ENCODE results near the gene LRRC58. TPM values are rescaled to one million over a fixed set of nuclear protein-coding genes. Genes with fewer than 3 reads are reported as not detected.
"Not testable (repeated sequence)": the region's sequence is repeated elsewhere in the genome, so short reads cannot be mapped to it uniquely, and the experiment has no call there.

Gene LRRC58
- total RNA-seq, 2 experiments from 2014 or later = 40.0 to 40.8 TPM

DNA sequence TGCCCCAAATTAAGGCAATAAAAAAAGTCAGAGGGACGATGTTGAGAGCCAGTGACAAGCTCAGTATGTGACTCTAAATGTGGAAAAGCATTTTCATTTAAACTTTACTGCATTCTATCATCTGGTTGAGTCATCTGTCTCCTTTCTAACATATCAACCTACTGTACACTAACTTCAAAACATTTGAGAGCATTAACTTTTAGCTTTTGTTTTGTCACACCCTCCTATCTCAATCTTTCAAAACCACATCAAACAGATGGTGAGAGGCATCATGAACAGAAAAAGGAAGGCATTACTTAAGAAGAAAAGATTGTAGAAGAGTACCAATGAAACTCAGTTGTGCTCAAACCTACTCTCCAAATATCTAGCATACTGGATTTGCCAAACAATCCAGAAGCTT lies 4.8 kb downstream of the LRRC58 start:
- POLR2A ChIA-PET = no interaction called here
- CTCF ChIA-PET = interaction anchor here (0.9 kb wide), 1 partner anchor 72 kb away, joined by 3 read pairs; no protein-coding TSS in a partner anchor

GRCh38 chr3:120341658-120342346 lies 7.4 kb downstream of the LRRC58 start:
- CTCF ChIA-PET = no interaction called here
- POLR2A ChIA-PET = no interaction called here

DNA sequence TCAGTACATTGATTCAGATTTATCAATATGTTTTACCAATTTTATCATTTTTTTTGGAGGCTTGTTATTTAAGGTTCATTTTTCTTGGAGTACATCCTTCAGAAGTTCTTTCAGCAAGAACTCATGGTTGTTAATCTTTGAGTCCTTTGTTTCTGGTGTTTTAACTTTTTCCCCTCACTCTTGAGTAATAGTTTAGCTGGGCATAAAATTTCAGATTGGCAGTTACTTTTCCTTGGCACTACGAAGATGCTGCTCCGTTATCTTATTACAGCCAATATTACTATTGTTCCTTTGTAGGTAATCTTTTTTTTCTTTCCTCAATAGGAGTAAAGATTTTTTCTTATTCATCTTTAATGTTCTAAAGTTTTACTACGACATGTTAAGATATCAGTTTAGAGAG lies 9.8 kb downstream of the LRRC58 start:
- CTCF ChIA-PET = no interaction called here
- POLR2A ChIA-PET = interaction anchor here (1.5 kb wide), 1 partner anchor 10 kb away, joined by 5 read pairs; the partner anchor contains the start of gene LRRC58

DNA sequence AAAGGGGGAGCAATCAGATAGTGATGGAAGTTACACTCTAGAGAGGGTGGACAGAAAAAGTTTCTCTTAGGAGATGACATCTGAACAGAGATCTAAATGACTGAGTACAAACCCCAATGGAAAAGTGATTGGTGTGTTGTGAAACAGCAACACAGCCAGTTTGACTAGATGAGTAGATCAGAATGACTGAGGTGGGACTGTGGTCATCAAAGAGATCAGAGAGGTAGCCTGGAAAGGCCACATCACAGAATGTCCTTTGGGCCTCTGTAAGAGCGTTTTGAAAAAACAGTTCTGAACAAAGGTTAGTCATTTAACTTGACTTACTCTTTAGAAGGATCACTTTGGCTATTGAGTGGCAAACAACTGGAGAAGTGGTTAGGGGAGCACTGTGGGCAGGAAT lies 10.6 kb downstream of the LRRC58 start:
- POLR2A ChIA-PET = no interaction called here
- CTCF ChIA-PET = interaction anchor here (0.8 kb wide), 1 partner anchor 32 kb away, joined by 3 read pairs; no protein-coding TSS in a partner anchor

DNA sequence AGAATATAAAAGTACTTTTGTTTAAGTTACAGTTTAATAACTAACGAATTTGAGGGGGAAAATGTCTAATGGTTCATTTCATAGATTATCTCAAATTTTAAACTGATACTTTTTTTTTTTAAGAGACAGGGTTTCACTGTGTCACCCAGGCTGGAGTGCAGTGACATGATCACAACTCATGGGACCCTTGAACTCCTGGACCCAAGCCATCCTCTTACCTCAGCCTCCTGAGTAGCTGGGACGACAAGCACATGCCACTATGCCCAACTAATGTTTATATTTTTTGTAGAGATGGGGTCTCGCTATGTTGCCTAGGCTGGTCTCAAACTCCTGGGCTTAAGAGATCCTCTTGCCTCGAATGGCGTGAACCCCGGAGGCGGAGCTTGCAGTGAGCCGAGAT lies 16.5 kb downstream of the LRRC58 start:
- POLR2A ChIA-PET = no interaction called here
- CTCF ChIA-PET = no interaction called here

DNA sequence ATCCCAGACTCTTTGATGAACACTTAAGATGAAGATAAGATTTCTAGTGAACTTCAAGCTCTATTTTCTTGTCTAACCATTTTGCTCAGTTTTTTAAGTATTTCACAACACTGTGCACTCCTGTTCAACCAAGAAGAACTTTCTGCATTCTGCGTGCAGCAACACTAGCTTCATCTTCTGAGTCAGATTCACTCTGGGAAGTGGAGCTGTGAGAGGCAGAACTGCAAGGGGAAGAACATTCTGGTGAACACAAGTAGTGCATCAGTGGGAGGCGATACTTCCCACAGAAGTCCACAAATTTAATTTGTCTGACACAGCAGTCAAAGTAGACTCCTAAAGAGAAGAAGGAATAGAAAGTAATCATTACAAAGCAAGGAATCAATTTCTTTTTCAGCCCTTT lies 18.1 kb downstream of the LRRC58 start:
- CTCF ChIA-PET = interaction anchor here (0.7 kb wide), 1 partner anchor 228 kb away, joined by 3 read pairs; no protein-coding TSS in a partner anchor
- POLR2A ChIA-PET = no interaction called here

GRCh38 chr3:120326784-120327183 lies 22.4 kb downstream of the LRRC58 start:
- ChIA-PET CTCF (no interaction called here), POLR2A (no interaction called here)

DNA sequence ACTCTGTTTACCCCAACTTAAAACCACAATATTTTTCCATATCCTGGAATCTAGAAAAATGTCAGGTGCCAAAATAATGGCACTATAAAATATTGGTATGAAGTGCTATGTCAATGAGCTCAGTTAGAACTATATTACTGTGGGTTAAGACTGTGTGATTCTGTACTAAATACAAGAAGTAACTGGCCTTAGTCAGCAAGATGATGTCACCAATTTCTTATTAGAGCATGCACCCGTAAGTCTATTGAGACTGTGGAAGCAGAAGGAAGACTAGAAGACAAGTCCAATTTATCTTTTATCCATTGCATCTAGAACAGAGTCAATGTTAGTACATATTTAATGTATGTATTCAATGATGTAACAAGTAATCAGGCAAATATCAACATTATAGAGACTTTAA lies 25.0 kb downstream of the LRRC58 start:
- ChIA-PET POLR2A (no interaction called here), CTCF (no interaction called here)

GRCh38 chr3:120323761-120324160 lies 25.4 kb downstream of the LRRC58 start:
- POLR2A ChIA-PET, CTCF ChIA-PET: not testable (repeated sequence)

DNA sequence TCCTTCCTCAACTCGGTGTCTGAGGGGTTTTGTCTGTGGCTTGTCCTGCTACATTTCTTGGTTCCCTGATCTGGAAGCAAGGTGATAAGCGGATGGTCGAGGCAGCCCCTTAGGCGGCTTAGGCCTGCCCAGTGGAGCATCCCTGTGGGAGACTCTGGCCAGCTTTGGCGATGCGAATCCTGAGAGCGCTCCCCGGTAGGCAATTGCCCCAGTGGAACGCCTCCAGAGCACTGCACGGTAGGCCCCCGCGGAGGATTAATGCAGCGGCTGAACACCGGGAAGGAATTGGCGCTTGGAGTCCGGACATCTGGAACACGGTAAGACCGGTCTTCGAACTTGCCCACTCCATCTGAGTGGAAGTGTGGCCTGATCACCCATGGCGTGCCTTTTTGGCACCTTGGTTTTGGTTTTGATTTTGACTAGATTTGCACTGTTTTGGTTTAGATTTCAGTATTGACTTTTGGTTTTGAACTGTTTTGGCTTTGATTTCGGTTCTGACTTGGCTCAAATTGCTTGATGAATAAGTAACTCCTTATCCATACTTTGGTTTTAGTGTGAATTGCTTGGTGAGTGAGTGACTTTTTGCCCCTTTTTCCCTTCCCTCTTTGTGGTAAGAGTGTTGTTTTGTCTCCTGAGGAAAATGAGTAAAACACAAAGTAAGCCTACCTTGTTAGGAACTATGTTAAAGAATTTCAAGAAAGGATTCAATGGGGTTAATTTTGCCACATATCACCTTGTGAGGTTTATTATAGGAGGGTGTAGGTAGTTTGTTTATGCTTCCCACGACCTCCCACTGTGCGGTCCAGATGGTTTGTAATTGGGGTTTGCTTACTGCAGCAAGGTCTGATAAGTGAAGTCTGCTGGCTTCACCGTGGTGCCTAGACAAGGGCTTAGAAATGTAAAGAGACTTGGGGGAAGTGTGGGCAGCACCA lies 37.0 kb downstream of the LRRC58 start:
- POLR2A ChIA-PET = no interaction called here

DNA sequence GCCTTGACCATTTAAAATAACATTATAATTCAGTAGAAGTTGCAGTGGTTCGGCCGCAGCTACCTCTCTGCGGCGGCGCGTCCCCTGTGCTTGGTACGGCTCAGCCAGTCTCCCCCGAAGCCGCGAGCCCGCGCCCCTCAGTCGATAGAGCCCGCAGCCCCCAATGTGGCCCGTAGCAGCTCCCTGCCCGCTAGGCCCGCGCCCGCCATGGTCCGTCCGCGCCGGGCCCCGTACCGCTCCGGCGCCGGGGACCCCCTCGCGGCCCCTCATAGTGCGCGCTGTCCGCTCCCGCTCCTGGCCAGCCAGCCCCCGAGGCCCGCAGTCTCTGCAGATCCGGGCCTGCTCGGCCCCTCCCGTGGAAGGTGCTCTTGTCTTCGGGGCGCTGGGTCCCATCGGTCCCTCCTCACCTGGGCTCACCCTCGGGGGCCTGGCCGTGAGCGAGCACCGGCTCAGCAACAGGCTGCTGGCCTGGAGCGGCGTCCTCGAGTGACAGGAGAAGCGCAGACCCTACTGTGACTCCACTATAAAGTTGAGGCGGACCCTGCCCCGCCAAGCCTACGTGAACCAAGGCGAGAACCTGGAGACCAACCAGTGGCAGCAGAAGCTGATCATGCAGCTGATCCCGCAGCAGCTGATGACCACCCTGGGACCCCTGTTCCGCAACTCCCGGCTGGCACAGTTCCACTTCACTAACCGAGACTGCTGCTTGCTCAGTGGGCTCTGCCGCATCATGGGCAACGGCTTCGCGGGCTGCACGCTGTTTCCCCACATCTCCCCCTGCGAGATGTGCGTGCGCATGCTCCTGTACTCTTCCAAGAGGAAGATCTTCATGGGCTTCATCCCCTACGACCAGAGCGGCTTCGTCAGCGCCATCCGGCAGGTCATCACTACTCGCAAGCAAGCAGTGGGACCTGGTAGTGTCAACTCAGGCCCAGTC lies 42.4 kb downstream of the LRRC58 start:
- CTCF ChIA-PET = interaction anchor here (0.8 kb wide), 1 partner anchor 31 kb away, joined by 3 read pairs; no protein-coding TSS in a partner anchor
- POLR2A ChIA-PET = no interaction called here

More for the DNA sequence above, 37.0 kb downstream of the LRRC58 start:
- CTCF ChIA-PET = interaction anchor here (1.1 kb wide), 1 partner anchor 36 kb away, joined by 3 read pairs; no protein-coding TSS in a partner anchor

DNA sequence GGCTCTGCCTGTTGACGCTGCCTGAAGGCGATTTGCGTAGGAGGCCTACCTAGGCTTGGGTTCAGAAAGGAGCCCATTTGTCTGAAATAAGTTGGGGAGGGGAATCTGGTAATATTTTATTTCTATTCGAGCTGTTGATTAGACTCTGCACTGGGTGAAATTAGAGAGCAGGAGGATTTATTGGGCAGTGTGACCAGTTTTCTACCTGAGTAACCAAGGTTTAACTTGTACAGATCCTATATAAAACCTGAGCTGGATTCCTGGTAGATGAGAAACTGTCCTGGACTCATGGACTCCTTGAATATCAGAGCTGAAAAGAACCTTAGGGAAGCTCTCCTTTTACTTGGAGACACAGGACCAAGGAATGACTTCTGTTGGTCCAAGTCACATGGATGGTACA lies 44.5 kb downstream of the LRRC58 start:
- ChIA-PET CTCF (no interaction called here), POLR2A (no interaction called here)

GRCh38 chr3:120302361-120302760 lies 46.8 kb downstream of the LRRC58 start:
- ChIA-PET POLR2A (no interaction called here), CTCF (no interaction called here)

DNA sequence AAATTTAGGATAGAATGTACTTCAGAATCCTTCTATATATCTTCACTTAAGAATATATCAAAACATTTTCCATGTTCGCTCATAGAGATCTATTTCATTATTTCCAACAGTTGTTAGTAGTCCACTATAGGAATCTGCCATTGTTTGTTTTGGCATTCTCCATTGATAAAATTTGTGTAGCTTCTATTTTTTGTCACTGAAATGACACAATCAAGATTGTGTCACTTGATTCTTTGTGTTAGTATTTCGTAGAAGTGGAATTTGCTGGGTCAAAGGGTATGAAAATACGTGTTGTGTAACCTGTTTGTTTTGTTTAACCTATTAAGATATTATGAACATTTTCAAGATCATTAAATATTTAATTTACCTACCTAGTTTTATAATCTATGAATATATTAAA lies 48.2 kb downstream of the LRRC58 start:
- CTCF ChIA-PET = no interaction called here

DNA sequence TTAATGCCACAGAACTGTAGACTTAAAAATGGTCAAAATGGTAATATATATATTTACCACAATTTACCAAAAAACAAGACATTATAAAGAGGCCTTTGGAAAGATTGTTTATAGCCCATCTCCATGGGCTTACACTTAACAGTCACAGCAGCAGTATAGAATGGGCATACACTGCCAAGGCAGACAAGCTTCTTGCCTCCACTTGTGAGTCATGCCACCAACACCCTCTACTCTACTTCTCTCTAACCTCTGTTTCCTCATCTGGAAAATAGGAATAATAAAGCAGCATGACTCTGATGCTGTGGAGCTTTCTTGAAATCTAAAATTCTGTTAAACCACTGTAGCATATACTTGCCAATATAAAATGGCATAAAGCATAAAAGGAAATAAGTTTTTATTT lies 49.8 kb downstream of the LRRC58 start:
- ChIA-PET POLR2A (interaction anchor here (0.7 kb wide), 1 partner anchor 331 kb away, joined by 4 read pairs; no protein-coding TSS in a partner anchor), CTCF (interaction anchor here (0.7 kb wide), 1 partner anchor 406 kb away, joined by 4 read pairs; no protein-coding TSS in a partner anchor)

More for the DNA sequence above, 48.2 kb downstream of the LRRC58 start:
- POLR2A ChIA-PET = no interaction called here

- POLR2A ChIA-PET = interaction anchor here (0.7 kb wide), 1 partner anchor 330 kb away, joined by 4 read pairs; no protein-coding TSS in a partner anchor
Observed at GRCh38 chr3:120298996-120299395, 50.2 kb downstream of the LRRC58 start.

GRCh38 chr3:120291552-120291951 lies 57.6 kb downstream of the LRRC58 start:
- CTCF ChIA-PET, POLR2A ChIA-PET: not testable (repeated sequence)

More at GRCh38 chr3:120298996-120299395, 50.2 kb downstream of the LRRC58 start:
- CTCF ChIA-PET = interaction anchor here (0.6 to 0.7 kb wide), 2 partner anchors 65 to 406 kb away, joined by 4 read pairs; no protein-coding TSS in a partner anchor

DNA sequence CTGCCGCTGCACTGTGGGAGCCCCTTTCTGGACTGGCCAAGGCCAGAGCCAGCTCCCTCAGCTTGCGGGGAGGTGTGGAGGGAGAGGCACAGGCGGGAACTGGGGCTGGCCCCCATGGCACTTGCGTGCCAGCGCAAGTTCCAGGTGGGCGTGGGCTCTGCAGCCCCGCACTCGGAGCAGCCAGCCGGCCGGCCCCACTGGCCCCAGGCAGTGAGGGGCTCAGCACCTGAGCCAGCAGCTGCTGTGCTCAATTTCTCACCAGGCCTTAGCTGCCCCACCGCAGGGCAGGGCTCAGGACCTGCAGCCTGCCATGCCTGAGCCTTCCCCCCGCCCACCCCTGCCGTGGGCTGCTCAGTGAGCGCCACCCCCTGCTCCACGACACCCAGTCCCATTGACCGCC lies 59.5 kb downstream of the LRRC58 start:
- CTCF ChIA-PET = no interaction called here
- POLR2A ChIA-PET = no interaction called here

GRCh38 chr3:120286465-120286864 lies 62.7 kb downstream of the LRRC58 start:
- POLR2A ChIA-PET = no interaction called here
- CTCF ChIA-PET = no interaction called here

DNA sequence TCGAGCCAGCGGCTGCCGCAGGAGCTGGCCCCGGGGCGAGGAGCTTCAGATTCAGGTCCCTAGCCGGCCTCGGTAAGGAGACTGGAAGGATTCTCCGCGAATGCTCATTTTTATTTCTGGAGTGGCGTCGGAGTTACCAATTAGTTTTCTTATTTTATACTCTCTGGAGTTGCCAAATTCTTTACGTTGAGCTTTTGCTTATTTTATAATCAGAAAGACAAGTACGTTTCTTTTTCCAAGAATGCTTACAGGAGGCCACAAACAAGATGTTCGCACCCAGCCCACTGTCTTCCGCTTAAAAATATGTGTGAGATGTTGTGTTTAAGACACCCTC lies 63.7 kb downstream of the LRRC58 start:
- ChIA-PET POLR2A (no interaction called here), CTCF (no interaction called here)
